Embryonic facial prominence (tissue), 1 donor: ENCODE data around the gene SLC27A2.

ENCODE experiments used
- DNase-seq: peaks from one replicate; pipeline ENCODE4 v3.0.0-alpha.2; 2016; ENCODE audit errors: extremely low spot score

The SLC27A2 gene

DNA sequence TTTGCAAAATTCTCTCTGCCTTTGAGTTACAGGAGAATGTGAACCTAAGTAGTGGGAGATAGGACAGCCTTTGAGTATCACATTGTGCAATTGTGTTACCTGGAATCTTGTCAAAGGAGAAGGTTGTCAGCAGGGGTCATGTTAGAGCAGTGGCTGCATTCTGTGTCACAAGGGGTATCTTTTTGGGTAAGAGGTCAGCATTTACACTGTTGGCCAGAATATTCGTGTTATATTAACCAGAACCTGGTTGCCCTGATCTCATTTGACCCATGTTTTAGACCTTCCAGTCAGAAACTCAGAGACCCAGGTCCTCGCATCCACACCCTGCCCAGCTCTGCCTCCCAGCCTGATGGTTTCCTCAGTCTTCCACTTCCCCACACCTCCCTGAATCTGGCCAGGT, 56.3 kb downstream of the SLC27A2 start:
- no peak for DNase-seq

DNA sequence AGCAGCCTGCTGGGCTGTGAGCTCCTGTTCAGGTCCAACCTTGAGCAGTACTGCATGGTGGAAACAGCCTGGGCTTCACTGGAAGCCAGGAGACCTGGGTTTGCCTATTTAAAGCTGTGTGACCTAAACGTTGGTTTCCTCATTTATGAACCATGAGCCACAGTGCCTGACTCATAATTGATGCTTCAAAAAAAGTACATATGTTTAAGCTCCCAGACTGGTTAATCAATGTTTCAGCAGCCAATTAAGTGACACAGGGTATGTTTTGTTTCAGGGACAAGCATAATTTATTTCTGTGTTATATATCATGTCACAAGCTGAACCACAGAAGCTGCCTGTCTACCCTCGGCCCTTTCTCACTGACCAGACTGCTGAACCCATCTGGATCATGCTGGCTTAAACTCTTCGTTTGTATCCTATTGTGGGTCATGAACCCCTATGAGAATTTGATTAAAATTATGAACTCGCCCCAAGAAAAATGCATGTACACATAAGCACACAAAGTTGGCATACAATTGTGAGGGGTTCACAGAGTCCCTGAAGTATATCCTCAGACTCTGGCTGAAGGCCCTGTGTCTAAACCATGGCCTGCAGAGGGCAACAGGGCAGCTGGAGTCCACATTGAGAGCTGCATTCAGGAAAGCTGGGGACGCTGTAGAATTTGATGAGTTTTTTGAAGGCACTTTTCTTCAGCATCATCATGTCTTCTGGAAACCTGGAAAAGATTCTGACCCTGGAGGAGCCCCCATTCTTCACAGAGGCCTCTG, 59.9 kb downstream of the SLC27A2 start:
- no peak for DNase-seq

DNA sequence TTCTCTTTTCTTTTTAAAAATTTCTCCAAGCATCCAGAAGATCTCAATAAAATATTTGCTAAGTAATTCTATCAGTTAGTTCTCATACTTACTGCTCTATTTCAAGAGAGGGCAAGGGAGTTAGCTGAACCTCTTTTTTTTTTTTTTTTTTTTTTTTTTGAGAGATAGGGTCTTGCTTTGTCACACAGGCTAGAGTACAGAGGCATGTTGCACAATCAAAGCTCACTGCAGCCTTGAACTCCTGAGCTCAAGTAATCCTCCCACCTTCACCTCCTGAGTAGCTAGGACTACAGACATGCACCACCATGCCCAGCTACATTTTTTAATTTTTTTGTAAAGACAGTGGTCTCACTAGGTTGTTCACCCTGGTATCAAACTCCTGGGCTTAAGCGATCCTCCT, 62.2 kb downstream of the SLC27A2 start:
- no peak for DNase-seq

DNA sequence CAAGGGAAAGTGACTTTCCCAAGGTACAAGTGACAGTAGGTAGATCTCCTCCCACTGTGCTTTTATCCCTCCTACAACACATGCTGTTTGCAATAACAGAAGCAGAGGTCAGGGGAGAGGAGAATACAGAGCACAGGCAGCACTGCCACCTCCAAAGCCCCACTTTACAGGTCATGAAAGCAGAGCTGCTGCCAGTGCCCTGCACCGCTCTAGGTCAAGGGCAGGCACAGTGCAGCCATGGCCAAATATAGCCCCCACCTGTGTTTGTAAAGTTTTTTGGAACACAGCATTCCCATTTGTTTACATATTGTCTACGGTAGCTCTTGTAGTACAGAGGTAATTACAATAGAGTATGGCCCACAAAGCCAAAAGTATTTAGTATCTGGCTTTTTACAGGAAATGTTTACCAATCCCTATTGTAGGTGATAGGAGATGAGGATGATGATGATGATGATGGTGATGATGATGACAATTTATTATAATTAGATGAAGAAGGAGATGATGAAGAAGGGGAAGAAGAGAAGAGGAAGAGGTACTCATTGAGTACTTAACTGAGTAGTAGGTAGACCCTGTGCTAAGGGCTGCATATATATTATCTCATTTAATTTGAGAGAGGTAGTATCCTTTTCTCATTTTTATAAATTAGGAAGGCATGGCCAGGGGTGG, 63.1 kb downstream of the SLC27A2 start:
- DNase-seq: no peak

DNA sequence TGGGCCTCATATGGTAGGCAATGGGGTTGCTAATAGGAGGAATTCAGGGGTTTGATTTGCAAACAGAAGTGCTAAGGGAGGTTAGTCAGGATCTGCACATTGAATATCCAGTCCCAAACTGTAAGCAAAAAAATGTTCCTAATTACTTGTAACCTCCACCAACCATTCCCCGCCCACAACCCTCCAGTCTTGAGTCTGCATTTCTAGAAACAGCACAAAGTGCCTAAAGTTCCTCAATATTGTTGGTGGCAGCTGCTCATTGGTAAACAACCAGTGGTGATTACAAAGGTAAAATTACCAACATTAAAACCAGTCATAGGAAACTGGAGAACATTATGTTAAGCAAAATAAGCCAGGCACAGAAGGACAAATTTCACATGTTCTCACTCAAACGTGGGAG, 64.6 kb downstream of the SLC27A2 start:
- no peak for DNase-seq

DNA sequence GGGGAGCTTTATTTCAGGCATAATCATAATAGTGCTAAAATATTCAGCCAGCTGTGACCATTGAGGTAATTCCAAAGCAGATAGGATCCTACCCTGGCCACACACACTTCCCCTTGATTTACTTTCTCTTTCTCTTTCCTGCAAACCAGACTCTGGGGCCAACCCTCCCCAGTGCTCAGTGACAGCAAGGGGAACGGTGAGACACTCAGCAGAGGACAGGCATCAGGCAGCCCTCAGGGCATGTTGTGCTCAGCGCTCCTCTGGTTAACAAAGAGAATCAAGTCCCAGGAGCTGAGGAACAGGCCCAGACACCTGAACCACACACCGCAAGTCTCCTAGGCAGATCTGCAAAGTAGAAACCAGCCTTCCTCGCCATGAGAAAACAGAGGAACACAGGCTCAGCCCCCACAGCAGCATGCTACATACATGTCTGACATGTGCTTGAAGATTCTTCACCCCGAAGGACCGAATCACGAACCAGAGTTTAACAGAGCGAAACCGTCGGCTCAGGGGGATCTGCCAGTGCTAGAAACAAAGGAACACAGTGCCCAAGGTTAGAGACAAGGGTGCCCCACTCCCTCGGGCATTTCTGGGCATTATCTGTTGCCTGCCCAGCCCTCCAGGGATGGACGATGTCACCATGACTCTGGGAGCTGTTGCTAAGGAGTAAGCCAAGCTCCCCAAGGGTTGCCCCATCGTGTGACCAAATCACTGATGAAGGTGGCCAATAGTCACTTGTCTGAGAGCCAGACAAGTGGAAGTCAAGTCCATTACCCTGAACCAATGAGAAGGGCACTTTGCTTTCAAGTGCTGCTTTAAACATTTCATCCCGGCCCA, 66.0 kb downstream of the SLC27A2 start:
- DNase-seq: no peak

DNA sequence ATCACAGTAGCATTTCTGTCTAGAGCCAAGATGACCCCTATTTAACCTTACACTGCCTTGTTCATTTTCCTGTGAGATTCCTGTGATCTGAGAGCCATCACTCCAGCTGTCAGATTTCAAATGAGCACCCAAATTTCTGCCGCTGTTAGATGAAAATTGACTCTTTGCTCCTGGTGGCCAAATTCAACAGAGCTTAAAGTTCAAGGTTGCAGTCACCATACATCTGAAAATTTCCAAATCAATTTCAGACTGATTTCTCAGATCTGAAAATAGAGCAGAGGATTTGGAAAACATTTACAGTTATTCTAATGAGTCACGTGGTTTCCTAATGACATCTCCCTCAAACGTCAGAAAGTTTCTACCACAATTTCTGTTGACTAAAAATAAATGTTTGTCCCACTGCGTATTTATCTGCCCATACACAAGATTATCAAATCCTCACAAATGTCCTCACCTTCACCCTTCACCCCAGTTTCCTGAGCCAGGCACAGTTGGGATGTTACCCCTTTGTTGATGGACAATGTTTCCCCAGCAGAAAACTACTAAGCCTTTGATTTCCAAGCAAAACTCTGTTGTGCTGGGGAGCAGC, 67.1 kb downstream of the SLC27A2 start:
- no peak for DNase-seq

DNA sequence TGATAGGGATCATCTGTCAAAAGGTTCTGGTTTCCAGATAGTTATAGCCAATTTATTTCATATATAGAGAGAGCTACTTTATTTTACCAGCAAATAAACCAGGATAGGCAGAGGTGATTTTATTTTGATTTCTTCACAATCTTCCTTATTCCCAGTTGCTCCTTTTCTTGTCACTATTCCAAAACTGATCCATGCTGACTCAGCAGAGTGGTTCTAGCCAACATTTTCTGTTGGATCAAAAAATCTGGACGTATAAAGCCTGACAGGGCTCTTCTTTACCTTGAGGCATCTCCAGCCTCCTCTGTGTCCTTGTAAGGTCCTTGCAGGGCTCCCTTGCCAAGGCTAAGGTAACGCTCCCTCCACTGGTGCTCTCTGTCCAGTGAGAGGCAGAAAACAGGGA, 67.7 kb downstream of the SLC27A2 start:
- DNase-seq: no peak

DNA sequence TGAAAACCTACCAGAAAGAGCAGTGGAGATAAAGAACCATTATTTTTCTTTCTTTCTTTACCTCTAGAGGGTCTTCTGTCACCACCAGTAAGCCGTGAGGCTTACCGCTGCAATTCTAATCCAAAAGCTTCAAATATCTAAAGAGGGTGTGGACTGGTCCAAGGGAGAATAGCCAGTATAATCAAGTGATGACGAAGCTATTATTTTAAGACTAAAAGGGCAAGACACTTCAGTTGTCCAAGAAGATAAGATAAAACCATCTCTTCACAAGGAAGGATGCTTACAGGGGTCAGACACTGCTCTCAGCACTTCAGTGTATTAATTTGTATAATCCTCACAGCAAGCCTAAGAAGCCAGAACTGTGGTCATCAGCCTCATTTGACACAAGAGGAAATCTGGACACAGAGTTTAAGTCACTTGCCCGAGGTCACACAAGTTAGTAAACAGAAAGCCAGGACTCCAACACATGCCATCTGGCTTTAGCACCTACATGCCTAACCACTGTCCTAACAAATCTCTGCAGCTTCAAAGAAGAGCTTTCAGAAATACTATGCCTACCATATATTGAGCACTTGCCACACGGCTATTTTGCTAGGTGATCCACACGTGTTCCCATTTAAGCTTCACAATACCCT, 68.9 kb downstream of the SLC27A2 start:
- no peak for DNase-seq

DNA sequence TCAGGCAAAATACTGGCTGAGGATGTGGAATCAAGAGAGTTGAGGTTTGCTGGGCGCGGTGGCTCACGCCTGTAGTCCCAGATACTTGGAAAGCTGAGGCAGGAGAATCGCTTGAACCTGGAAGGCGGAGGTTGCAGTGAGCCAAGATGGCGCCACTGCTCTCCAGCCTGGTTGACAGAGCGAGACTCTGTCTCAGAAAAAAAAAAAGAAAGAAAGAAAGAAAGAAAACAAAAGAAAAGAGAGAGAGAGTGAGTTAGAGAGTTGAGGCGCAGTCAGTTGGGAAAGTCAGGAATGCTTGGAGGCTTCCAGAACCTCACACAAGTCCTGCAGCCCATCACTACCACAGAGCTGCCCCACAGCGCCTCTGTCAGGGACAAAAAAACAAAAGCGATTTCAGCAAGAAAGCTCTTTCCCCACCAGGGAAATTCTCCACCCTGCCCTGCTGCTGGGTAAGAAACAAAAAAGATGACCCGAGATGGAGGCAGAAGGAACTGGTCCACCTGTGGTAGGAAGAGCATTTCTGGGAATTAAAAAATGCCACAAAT, 69.7 kb downstream of the SLC27A2 start:
- no peak for DNase-seq

DNA sequence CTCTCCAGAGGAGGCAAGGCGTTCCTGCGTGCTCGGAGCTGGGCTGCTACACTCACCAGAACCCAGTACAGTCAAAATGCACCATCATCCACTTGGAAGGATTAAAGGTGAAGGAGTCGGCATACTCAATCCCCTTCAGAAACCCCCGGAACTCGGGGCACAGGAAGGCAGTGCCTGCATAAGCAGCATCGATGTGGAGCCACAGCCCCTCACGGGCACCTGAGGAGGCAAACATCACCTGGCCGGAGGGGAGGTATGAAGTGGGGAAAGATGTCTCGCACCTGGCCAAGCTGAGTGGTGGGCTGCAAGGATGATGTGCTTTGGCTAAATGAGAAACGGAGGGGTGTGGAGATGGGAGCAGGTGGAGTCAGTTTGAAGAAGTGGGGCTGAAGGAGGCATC, 70.6 kb downstream of the SLC27A2 start:
- no peak for DNase-seq

DNA sequence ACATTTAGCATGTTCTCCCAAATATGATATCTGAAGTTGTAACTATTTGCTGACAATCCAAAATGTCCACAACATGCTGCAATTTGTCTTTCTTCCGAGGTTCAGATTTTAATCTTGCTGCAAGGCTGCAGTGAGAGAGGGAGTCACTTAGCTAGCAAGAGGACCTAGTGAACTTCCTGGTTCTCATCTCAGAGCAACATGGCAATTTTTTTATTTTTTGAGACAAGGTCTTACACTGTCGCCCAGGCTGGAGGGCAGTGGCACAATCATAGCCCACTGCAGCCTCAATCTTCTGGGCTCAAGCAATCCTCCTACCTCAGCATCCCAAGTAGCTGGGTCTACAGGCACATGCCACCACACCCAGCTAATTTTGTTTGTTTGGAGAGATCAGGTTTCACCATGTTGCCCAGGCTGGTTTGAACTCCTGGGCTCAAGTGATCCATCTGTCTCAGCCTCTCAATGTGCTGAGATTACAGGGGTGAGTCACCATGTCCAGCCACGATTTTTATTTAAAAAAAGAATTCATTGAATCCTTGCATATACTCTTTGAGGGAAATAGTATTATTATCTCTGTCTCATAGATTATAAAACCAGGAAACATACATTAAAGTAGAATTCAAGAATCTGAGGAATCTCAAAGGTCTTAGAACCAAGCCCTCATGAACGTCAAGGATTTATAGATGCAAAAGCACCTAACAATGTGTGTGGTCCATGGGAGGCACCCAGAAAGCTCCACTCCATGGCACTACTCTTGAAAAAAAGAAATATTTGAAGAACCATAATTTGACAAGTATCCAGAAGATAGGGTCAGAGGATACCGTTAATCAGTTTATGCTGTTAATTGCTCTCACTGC, 74.4 kb downstream of the SLC27A2 start:
- no peak for DNase-seq

DNA sequence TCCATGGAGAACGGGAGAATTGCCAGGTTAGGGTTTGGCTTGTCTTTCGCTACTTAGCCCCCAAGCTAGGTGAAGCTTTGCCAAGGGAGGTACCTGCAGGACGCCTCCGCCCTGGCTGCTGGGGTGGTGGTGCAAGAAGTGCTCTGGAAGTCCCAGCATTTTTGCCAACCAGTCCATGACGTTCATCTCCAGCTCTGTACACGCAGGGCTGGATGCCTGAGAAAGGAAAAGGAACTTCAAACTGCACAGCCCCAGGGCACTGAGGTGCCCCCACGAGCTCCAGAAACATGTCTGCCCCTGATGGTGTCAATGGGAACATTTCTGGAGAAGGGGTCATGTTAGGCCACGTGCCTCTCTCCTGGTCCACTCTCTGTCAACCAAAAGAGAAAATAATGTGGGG, 75.3 kb downstream of the SLC27A2 start:
- no peak for DNase-seq

DNA sequence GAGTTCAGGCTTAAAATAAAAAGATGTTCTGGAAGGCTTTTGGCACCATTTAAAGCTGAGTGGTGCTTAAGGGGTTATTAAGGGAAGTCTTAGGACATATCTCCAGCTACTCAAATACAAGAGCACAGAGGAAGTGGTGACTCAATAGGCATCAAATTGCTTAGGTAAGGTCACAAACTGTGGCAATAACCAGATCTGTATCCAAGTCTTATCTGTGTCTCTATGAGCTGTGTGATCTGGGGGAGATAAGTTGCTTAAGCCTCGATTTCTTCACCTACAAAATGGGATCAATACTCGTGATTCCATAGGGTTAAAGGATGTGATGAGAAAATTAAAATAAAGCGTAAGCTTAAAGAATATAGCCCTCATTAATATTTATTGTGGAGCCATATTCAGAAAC, 75.9 kb downstream of the SLC27A2 start:
- DNase-seq: no peak

DNA sequence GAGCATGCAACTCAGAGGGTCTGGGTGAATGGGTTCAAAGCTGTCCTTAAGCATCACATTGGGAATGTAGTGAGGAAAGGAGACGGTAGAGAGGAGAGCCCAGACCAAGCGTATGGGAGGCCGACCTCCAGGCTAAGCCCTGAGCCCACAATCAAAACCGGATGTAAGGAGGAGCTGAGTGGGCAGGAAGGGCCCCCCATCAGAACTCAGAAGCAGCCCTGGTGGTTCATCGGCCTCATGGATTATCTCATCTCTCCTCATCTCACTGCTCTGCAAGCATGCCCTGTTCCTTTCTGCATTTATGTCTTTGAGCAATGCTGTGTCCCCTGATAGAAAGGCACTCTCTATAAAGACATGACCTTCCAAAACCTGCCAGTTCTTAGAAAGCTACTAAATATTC, 77.3 kb downstream of the SLC27A2 start:
- no peak for DNase-seq

DNA sequence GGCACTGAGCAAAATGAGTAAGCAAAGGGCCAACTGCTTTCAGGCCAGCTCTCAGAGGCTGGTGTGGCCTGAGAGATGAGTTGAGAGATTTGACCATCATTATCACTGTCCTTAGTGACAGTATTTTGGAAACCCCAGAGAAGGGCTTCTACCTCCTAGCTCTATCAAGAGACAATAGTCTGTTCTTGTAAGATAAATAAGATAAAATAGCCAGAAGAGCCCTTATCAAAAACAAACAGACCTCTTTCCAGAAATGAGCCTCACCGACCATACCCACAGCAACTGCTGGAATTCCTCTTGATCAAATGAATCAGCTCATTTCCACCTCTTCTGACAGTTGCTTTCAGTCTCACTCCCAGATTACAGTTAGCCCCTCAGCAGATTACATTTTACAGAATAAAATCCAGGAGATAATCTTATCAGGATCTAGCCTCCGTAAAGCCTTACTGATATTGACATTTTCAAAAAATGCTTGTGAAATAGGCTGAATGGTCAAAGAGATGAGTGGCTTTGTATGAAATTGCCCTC, 79.0 kb downstream of the SLC27A2 start:
- no peak for DNase-seq

DNA sequence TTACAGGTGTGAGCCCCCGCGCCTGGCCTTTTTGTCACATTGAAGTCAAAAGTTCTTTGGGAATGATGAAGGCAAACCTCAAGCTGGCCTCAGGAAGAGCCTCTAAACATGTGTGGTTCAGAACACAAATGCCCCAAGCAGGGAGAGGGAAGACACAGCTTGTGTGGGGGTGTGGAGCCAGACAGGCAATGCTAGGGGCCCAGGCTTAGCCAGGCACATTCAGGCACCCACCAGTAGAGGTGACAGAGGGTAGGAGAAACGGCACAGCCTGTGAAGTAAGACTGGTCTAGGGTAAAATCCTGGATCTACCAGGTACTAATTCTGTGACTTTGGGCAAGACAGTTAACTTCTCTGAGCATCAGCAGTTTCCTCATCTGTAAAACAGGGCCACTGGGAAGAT, 80.0 kb downstream of the SLC27A2 start:
- no peak for DNase-seq

DNA sequence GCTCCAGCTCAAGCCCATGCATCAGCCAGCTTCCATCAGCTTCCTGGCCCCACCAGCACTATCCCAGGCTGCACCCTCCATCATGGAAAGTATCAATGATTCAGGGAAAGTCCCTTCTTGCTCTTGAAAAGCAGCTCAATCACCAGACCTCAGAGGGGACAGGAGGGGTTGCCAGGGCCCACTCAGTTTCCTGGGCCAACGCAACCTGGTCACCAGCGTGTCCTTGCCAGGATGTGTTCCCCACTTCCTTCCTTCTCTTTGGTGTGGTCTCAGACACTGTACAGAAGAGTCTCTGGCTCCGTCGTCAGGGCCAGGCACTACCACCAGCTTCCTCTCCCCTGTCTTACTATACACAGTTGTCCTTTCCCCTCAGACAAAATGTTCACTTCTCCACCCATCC, 80.5 kb downstream of the SLC27A2 start:
- DNase-seq: no peak

DNA sequence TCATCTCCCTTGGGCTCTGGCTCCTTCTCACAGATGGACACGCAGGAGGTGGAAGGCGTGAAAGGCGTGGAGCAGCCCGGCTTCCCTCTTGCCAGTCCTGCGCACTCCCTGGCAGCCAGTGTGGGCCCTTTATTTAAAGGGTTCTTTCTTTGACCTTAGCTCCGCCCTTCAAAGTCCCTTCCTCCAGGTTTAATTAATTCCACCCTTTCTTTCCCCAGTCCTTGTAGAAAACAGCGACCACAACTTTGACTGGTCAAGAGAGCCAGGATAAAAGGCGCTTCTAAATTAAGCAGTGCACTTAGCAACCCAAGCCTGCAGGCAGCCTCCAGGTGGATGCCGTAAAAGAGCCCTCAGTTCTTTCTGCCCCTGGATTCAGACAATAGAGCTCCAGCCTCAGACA, 83.6 kb downstream of the SLC27A2 start, which contains the start of gene HDC:
Gene HDC (minus strand): TSS at position 107 of the 400 bp plus-strand sequence. CDS start 103 bp downstream, at position 4.
- DNase-seq: no peak

DNA sequence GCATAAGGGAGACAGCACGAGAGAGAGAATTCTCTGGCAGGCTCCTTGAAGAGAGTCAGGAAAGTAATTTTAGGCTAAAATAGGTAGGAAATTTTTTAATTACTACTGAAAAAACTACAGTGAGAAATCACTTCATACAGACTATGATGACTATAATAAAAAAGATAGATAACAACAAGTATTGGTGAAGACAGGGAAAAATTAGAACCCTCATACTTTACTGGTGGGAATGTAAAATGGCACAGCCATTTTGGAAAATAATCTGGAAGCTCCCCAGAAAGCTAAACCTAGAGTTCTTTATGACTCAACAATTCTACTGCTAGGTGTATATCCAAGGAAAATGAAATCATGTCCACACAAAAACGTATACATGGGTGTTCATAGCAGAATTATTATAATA, 85.6 kb downstream of the SLC27A2 start:
- DNase-seq: no peak
